ENCODE measurements around the gene ITIH5.

DNA sequence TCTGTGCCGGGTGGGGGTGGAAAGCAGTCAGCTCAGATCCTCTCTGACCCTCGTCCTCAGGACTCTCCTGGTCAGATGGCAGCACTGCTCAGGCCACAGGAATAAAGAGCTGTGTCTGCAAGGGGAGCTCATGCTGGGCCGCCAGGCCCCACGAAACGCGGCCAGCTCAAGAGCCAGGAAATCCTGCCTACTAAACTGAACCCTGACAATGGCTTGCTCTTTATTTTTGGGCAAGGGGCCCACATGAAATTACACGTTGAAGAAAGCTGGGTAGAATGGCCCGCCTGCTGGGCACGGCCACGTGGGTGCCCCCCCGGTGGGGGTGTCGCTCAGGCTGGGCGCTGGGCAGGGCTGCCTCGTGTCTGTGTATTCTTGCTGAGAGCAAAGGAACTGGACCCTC lies 103.0 kb downstream of the ITIH5 start:
- TF ChIP-seq, protein P1, sequence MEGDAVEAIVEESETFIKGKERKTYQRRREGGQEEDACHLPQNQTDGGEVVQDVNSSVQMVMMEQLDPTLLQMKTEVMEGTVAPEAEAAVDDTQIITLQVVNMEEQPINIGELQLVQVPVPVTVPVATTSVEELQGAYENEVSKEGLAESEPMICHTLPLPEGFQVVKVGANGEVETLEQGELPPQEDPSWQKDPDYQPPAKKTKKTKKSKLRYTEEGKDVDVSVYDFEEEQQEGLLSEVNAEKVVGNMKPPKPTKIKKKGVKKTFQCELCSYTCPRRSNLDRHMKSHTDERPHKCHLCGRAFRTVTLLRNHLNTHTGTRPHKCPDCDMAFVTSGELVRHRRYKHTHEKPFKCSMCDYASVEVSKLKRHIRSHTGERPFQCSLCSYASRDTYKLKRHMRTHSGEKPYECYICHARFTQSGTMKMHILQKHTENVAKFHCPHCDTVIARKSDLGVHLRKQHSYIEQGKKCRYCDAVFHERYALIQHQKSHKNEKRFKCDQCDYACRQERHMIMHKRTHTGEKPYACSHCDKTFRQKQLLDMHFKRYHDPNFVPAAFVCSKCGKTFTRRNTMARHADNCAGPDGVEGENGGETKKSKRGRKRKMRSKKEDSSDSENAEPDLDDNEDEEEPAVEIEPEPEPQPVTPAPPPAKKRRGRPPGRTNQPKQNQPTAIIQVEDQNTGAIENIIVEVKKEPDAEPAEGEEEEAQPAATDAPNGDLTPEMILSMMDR (IDR thresholded peaks at IDR 0.05; ENCODE audit: poor library complexity) = no peak
- no peak for TF ChIP-seq EZH2phosphoT487 (IDR thresholded peaks at IDR 0.05; ENCODE audit: low read depth, severe bottlenecking, unreplicated experiment)
